ENCODE measurements around the gene RFX4. TPM values are rescaled to one million over a fixed set of nuclear protein-coding genes. Genes with fewer than 3 reads are reported as not detected.

The RFX4 gene
- total RNA-seq, 1 donor from 2014 or later = not detected

DNA sequence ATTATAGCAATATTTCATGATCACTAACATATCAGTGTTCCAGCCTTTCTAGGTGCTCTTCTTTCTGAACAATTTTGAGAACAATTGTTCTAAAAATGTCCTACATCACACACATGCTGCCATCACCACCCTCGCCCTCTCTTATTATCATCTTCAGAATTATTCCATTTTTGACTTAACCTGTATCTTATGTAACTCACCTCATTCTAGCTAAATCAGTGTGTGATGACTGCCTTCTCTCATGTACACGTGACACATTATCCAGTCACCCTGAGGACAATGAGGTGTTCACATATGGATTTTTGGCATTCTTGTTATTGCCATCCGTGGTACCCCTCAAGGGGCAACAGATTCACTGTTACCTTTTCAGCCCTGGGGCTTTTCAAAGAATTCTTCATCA lies 87.3 kb downstream of the RFX4 start:
- no peak for DNase-seq (ENCODE audit: low spot score)
- Mint-ChIP-seq H3K9me3 (ENCODE audit: unreplicated experiment) (no peaks in the 10 kb centered on the region), H3K27me3 (ENCODE audit: unreplicated experiment) (no peaks in the 10 kb centered on the region), H3K27ac (ENCODE audit: unreplicated experiment) (no peak overlapping the region), H3K36me3 (ENCODE audit: low read depth, unreplicated experiment) (no peaks in the 10 kb centered on the region), H3K4me3 (ENCODE audit: unreplicated experiment) (no peak overlapping the region), H3K4me1 (ENCODE audit: unreplicated experiment) (no peaks in the 10 kb centered on the region)
- TF ChIP-seq CTCF (IDR thresholded peaks at IDR 0.05; ENCODE audit: unreplicated experiment) = no peak

GRCh38 chr12:106671840-106672239 lies 89.0 kb downstream of the RFX4 start:
- Mint-ChIP-seq H3K9me3 (ENCODE audit: unreplicated experiment) (no peaks in the 10 kb centered on the region), H3K4me3 (ENCODE audit: unreplicated experiment) (no peak overlapping the region), H3K4me1 (ENCODE audit: unreplicated experiment) (no peaks in the 10 kb centered on the region), H3K27me3 (ENCODE audit: unreplicated experiment) (no peaks in the 10 kb centered on the region), H3K36me3 (ENCODE audit: low read depth, unreplicated experiment) (peaks cover 4% of the 10 kb centered on the region), H3K27ac (ENCODE audit: unreplicated experiment) (no peak overlapping the region)
- no peak for TF ChIP-seq CTCF (IDR thresholded peaks at IDR 0.05; ENCODE audit: unreplicated experiment)
- DNase-seq (ENCODE audit: low spot score) = no peak

- Mint-ChIP-seq H3K4me3 (ENCODE audit: unreplicated experiment) (no peak overlapping the region), H3K36me3 (ENCODE audit: low read depth, unreplicated experiment) (peaks cover 4% of the 10 kb centered on the region), H3K27me3 (ENCODE audit: unreplicated experiment) (no peaks in the 10 kb centered on the region), H3K27ac (ENCODE audit: unreplicated experiment) (no peak overlapping the region), H3K9me3 (ENCODE audit: unreplicated experiment) (no peaks in the 10 kb centered on the region), H3K4me1 (ENCODE audit: unreplicated experiment) (no peaks in the 10 kb centered on the region)
- no peak for DNase-seq (ENCODE audit: low spot score)
- TF ChIP-seq CTCF (IDR thresholded peaks at IDR 0.05; ENCODE audit: unreplicated experiment) = no peak
Measured at GRCh38 chr12:106672314-106673025, 89.7 kb downstream of the RFX4 start.

GRCh38 chr12:106673141-106673540 lies 90.3 kb downstream of the RFX4 start:
- Mint-ChIP-seq H3K27me3 (ENCODE audit: unreplicated experiment) (no peaks in the 10 kb centered on the region), H3K36me3 (ENCODE audit: low read depth, unreplicated experiment) (peaks cover 4% of the 10 kb centered on the region), H3K27ac (ENCODE audit: unreplicated experiment) (no peak overlapping the region), H3K4me3 (ENCODE audit: unreplicated experiment) (no peak overlapping the region), H3K4me1 (ENCODE audit: unreplicated experiment) (no peaks in the 10 kb centered on the region), H3K9me3 (ENCODE audit: unreplicated experiment) (no peaks in the 10 kb centered on the region)
- DNase-seq (ENCODE audit: low spot score) = no peak
- no peak for TF ChIP-seq CTCF (IDR thresholded peaks at IDR 0.05; ENCODE audit: unreplicated experiment)

DNA sequence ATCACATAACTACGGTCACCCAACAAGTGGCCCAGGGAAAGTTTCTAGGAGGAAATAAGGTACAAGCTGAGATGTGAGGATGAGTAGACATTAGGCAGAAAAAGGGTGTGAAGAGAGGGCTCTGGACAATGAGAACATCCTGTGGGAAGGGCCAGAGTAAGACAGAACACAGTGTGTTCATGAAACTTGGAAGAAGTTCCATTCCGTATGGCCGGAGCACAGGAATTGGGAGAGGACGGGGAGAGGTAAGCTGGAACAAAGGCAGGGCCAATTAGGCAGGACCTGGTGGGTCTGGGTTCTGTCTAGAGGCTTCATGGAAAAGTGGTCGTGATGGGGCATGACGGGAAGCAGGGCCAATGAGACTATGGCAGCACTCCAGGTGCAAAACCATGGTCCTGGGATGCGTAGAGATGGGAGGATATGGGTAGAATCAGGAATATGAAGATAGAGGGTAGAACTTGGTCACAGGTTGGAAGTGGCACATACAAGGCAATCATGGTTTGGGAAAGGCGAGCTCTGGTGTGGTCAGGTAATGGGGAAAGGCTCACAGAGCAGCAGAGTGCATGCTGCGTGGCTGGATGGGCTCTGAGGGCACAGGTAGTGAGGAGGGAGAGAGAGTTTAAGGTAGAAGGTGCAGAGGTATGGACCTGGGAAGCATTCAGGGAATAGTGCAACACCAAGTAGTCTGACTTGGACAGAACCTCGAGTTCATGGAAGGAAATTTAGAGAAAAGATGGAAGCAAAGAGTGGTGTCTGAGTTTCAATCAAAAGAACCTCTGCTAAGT lies 93.0 kb downstream of the RFX4 start:
- TF ChIP-seq CTCF (IDR thresholded peaks at IDR 0.05; ENCODE audit: unreplicated experiment) = no peak
- Mint-ChIP-seq H3K27ac (ENCODE audit: unreplicated experiment) (no peak overlapping the region), H3K4me3 (ENCODE audit: unreplicated experiment) (no peak overlapping the region), H3K27me3 (ENCODE audit: unreplicated experiment) (no peaks in the 10 kb centered on the region), H3K4me1 (ENCODE audit: unreplicated experiment) (no peaks in the 10 kb centered on the region), H3K9me3 (ENCODE audit: unreplicated experiment) (no peaks in the 10 kb centered on the region), H3K36me3 (ENCODE audit: low read depth, unreplicated experiment) (peaks cover 4% of the 10 kb centered on the region)
- no peak for DNase-seq (ENCODE audit: low spot score)
